Measurements from ENCODE around the gene KRTAP5-3.

DNA sequence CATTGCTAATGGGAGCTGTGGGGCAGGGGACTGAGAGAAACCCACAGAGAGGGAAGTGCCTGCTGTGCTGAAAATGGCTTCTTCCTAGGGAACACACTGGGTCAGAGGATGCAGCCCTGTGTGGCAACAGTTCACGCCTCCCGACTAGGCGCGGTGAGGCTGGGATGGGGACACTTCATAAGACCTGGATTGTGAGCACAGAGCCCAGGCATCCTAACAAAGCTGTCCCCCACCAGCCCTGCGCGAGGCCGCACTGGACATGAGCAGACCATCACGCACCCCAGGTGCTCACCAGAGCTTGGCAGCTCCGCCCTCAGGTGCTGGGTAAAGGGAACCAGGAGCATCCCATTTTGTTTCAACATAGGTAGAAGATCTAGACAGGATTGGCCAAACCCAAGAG, 15.5 kb upstream of the KRTAP5-3 start:
- TF ChIP-seq POLR2AphosphoS5 (IDR thresholded peaks at IDR 0.05) = no peak
- TF ChIP-seq CTCF (IDR thresholded peaks at IDR 0.05; ENCODE audit: poor library complexity, severe bottlenecking) = no peak
- TF ChIP-seq REST (IDR thresholded peaks at IDR 0.05; ENCODE audit: borderline replicate concordance) = no peak
- no peak for TF ChIP-seq MXI1 (conservative IDR thresholded peaks at IDR 0.05; ENCODE audit: poor library complexity, severe bottlenecking)
- TF ChIP-seq EZH2 (IDR thresholded peaks at IDR 0.05; ENCODE audit: borderline replicate concordance, insufficient read depth, low read length, poor library complexity, severe bottlenecking) = no peak
- no peak for TF ChIP-seq SMC3 (conservative IDR thresholded peaks at IDR 0.05; ENCODE audit: poor library complexity)
